GM04504 (cell line): ENCODE measurements around the gene ZNF546.

Experiments used
- DNase-seq: peaks from one replicate; pipeline ENCODE4 v3.0.0-alpha.2; 2012; ENCODE audit warnings: low read depth

Gene ZNF546

DNA sequence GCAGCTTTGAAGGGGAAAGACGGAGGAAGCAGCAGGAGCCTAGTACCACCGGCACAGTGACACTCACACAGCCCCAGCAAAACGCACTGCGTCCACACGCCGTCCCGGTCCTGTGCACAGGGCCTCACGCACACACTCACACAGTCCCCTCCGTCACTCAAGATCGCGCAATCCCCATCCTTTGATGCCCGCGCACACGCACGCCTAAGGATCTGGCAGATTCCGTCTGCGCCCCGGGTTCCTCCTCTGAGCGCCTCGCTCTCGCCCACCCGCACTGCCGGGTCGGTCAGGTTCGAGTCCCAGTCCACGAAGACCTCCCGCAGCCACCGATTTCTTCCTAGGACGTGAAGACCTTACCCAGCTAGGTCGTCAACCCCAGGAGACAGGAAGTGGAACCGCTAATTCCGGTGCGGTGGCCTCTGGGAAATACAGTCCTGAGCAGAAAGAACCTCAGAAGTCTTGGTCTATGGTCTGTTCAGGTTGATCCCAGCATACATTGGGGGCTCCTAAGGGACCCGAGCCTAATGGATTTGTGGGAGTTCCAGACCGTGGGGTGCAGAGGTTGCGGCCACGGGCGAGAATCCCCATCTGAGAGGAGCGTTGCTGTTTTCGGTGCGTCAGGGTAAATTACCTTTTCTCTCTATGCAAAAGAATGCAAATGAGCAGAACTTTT is 59.1 kb downstream of the ZNF546 start, which contains the start of gene ZNF780B:
Gene ZNF780B, minus strand, starts transcription at position 400 of the 673 bp plus-strand sequence. CDS start 5,899 bp downstream, outside the sequence.
- peak; percentile 15 for DNase-seq

DNA sequence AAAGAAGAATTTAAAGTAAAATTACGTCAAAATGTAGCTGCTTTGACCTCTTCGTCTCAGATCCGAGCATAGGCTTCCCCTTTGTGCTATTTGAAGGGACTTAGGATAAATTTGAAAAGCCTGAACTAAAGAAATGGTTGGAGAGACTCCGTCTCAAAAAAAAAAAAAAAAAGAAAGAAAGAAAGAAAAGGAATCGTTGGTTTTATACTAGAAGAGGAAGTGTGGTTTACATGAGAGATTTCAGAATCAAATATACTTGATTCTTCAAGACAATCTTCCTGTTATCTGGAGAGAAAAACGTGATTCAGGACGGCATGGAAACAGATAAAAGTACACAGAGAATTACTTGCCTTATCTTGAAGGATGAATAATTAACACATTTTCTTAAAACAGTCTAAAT is 59.6 kb downstream of the ZNF546 start:
- no peak for DNase-seq

DNA sequence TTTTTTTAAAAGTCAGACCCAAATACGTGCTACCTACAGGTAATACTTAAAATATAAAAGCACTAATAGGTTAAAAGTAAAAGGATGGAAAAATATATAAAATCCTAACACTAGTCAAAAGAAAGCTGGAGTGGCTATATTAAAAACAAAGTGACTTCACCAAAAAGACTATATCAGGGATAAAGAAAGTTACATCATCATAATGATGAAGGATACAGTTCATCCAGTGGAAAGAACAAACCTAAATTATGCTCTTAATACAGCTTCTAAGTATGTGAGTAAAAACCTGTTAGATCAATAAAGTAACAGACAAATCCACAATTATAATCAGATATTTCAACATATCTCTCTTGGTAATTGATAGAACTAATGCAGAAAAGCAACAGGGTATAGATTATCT is 60.3 kb downstream of the ZNF546 start:
- DNase-seq = no peak

DNA sequence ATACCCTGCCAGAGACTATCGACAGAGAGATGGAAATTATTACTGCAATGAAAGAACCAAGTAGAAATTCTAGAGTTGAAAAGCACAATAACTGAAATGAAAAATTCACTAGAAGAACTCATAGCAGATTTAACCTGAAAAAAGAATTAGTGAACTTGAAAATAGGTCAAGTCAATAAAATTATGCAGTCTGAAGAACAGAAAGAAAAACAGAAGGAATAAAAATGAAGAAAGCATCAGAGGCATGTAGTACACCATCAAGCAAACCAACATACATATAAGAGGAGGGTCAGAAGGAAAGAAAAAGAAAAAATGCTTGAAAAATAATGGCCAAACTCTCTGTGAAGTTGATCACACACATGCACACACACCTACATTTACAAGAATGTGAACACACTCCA is 62.8 kb downstream of the ZNF546 start:
- DNase-seq = no peak

DNA sequence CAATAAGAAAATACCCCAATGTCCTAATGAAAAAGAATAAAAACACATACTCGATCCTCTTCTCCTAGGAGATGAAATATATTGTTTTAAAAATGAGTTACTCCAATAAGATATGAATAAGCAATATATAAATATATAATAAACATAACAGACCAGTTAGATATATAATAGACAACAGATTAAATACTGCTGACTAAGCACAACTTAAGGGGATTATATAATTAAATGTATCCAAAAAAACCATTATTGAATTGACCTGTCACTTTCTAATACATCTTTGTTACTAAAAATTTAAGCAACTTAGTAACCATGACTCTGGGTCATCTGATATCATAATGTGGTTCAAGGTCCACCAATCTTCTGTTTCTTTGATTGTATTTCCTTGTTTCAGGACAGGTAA is 73.2 kb downstream of the ZNF546 start:
- no peak for DNase-seq
